ENCODE results near the gene CTU2. TPM values are rescaled to one million over a fixed set of nuclear protein-coding genes. Genes with fewer than 3 reads are reported as not detected.

CTU2 gene
- total and polyA plus RNA-seq, 2 of the 8 experiments (the other 6 are each of a cell fraction or from before 2014, with no cell fraction given) = 32.7 to 42.9 TPM

GRCh38 chr16:88740727-88741055, 34.4 kb downstream of the CTU2 start:
- ChIA-PET POLR2A (ENCODE audit: partially characterized antibody) (interaction anchor here (2.0 kb wide), 1 partner anchor 69 kb away, joined by 5 read pairs; no protein-coding TSS in a partner anchor), CTCF (ENCODE audit: partially characterized antibody) (interaction anchor here (0.6 to 10.0 kb wide), 5 partner anchors 14 to 426 kb away, joined by 3 to 251 read pairs (median 4); no protein-coding TSS in a partner anchor)
- FAIRE-seq = no peak
- TF ChIP-seq EP300 (IDR thresholded peaks at IDR 0.05; ENCODE audit: borderline replicate concordance in 1 of 2, low read depth in 2 of 2, low read length in 2 of 2) = no peak

More at GRCh38 chr16:88740727-88741055, 34.4 kb downstream of the CTU2 start:
- Histone ChIP-seq H3K9ac (replicated peaks in 1 of 4; ENCODE audit: extremely low read depth in 1 of 4, low read depth in 3 of 4, low read length in 3 of 4) (no peak overlapping the region), H3K4ac (replicated peaks; ENCODE audit: insufficient read length, low read depth, low read length) (no peak overlapping the region), H2BK5ac (ENCODE audit: low read depth, low read length) (no peak overlapping the region), H2BK15ac (ENCODE audit: low read length) (no peak overlapping the region), H3K56ac (replicated peaks; ENCODE audit: insufficient read length, low read depth, low read length) (no peak overlapping the region), H2BK120ac (replicated peaks; ENCODE audit: low read depth, low read length) (no peak overlapping the region), H4K8ac (ENCODE audit: extremely low read depth, insufficient read depth, low read length) (peak overlapping the region; percentile 14; the same call in 1 of the 2 replicates), H3K9me3 (ENCODE audit: insufficient read depth in 2 of 2, low read depth in 1 of 2, low read length in 1 of 2) (no peaks in the 10 kb centered on the region), H2BK20ac (ENCODE audit: low read length) (no peak overlapping the region), H3K4me3 (ENCODE audit: extremely low read depth in 1 of 4, insufficient read depth in 2 of 4, low read depth in 3 of 4, low read length in 4 of 4) (no peak overlapping the region), H3K14ac (ENCODE audit: insufficient read length) (no peak overlapping the region), H3K79me2 (ENCODE audit: control insufficient read depth in 1 of 2, insufficient read depth in 2 of 2, low read length in 2 of 2) (no peaks in the 10 kb centered on the region), H2BK12ac (ENCODE audit: low read depth, low read length) (no peak overlapping the region), H3K23ac (ENCODE audit: insufficient read length) (no peak overlapping the region), H3K4me1 (replicated peaks in 1 of 4; ENCODE audit: control insufficient read depth in 3 of 4, insufficient read depth in 4 of 4, low read length in 3 of 4) (peaks cover 0 to 11% (median 7%) of the 10 kb centered on the region in 4 experiments; a peak in 4 of 7 replicates), H3K18ac (ENCODE audit: extremely low read depth, low read length) (no peak overlapping the region), H4K5ac (ENCODE audit: insufficient read length, low read depth, low read length) (no peak overlapping the region), H2AFZ (ENCODE audit: low read length) (no peak overlapping the region), H2AK5ac (ENCODE audit: low read depth, low read length) (no peak overlapping the region), H4K91ac (replicated peaks; ENCODE audit: insufficient read length, low read length) (no peak overlapping the region), H3K27me3 (replicated peaks in 1 of 4; ENCODE audit: control insufficient read depth in 3 of 4, extremely low read depth in 1 of 4, insufficient read depth in 3 of 4, low read length in 3 of 4) (no peaks in the 10 kb centered on the region), H3K36me3 (ENCODE audit: control insufficient read depth in 2 of 4, insufficient read depth in 4 of 4, low read length in 3 of 4) (peaks cover 0 to 4% (median 0%) of the 10 kb centered on the region in 4 experiments; a peak in 1 of 8 replicates), H3K79me1 (ENCODE audit: low read depth, low read length) (no peaks in the 10 kb centered on the region), H3K27ac (ENCODE audit: low read depth, low read length) (no peak overlapping the region), H3K4me2 (ENCODE audit: insufficient read depth in 1 of 2, low read depth in 2 of 2, low read length in 2 of 2) (no peak overlapping the region), H3K23me2 (ENCODE audit: low read depth, low read length) (no peaks in the 10 kb centered on the region), H4K20me1 (replicated peaks in 1 of 2; ENCODE audit: control insufficient read depth in 1 of 2, insufficient read depth in 2 of 2, low read length in 2 of 2) (peaks cover 0 to 7% of the 10 kb centered on the region in 2 experiments)
- WGBS, 2 experiments (ENCODE audit: extremely low coverage in 1 of 2, insufficient coverage in 1 of 2, insufficient read length in 1 of 2, insufficient replicate concordance in 2 of 2, low coverage in 1 of 2, low lambda C conversion rate in 2 of 2, missing lambda C conversion rate in 1 of 2) = 91% methylated on average over 7 of the region's 12 CpGs; no CpG with 5 or more reads in 1 of the 2 experiments
- DNase-seq (ENCODE audit: low read depth in 1 of 2, low spot score in 2 of 2) = no peak

Data from H1 (cell line).